ENCODE measurements around the gene STIP1.

GRCh38 chr11:64234647-64235379 lies 48.8 kb downstream of the STIP1 start:
- TF ChIP-seq POLR2A (IDR thresholded peaks at IDR 0.05), result peak in 1 of 4 donors; percentile 45
- TF ChIP-seq CTCF (IDR thresholded peaks at IDR 0.05), result no peak
